Gastroesophageal sphincter (tissue), 4 donors: Measurements from ENCODE around the gene POLH. TPM values are rescaled to one million over a fixed set of nuclear protein-coding genes. Genes with fewer than 3 reads are reported as not detected.

Experiments used
- ATAC-seq: fragments of 150-250 bp; one replicate; pipeline ENCODE4 v1.9.1; 2016; ENCODE audit warnings: mild to moderate bottlenecking, moderate library complexity
- H3K27ac ChIP-seq, 4 donors: fragments of 200-600 bp; sonication (generic) in 3 of 4; 1 replicate in 3 of 4; 2 replicates in 1 of 4; pipeline ENCODE4 v1.5.1; 2016 to 2019
- H3K27me3 ChIP-seq: fragments of 200-600 bp; sonication (generic); one replicate; pipeline ENCODE4 v1.5.1; 2019
- H3K36me3 ChIP-seq, 2 donors: fragments of 200-600 bp; sonication (generic); one replicate each; pipeline ENCODE4 v1.5.1; 2019; ENCODE audit warnings: control low read depth in 1 of 2
- H3K4me1 ChIP-seq, 3 donors: fragments of 200-600 bp; sonication (generic); 1 replicate in 2 of 3; 2 replicates in 1 of 3; pipeline ENCODE4 v1.5.1; 2016 to 2019; ENCODE audit warnings: control low read depth in 2 of 3
- H3K4me3 ChIP-seq, 2 donors: fragments of 200-600 bp; sonication (generic); one replicate each; pipeline ENCODE4 v1.5.1; 2019; ENCODE audit warnings: mild to moderate bottlenecking in 1 of 2, moderate library complexity in 1 of 2
- H3K9me3 ChIP-seq, 3 donors: fragments of 200-600 bp; sonication (generic); one replicate each; pipeline ENCODE4 v1.5.1; 2017 to 2019; ENCODE audit warnings: control low read depth in 2 of 3
- CTCF ChIP-seq, 4 experiments: fragments of 200-600 bp in 2 of 4; fragments of 450-650 bp in 2 of 4; sonication (generic) in 1 of 4; IDR thresholded peaks; one replicate each; pipeline ENCODE4 v1.5.1; 2017 to 2019; ENCODE audit warnings: antibody characterized with exemption in 4 of 4, mild to moderate bottlenecking in 2 of 4, moderate library complexity in 2 of 4
- EP300 ChIP-seq: sonication (generic); formaldehyde crosslinking; IDR thresholded peaks from one replicate; pipeline ENCODE4 v1.6.1; 2017; ENCODE audit warnings: antibody characterized with exemption, mild to moderate bottlenecking
- POLR2A ChIP-seq, 2 donors: fragments of 450-650 bp; IDR thresholded peaks; one replicate each; pipeline ENCODE4 v1.6.1; 2017; ENCODE audit warnings: antibody characterized with exemption in 2 of 2, mild to moderate bottlenecking in 2 of 2, moderate library complexity in 1 of 2
- POLR2AphosphoS5 ChIP-seq: sonication (generic); formaldehyde crosslinking; IDR thresholded peaks from one replicate; pipeline ENCODE4 v1.6.1; 2017; ENCODE audit warnings: antibody characterized with exemption
- WGBS, 2 donors: methylation state at CpG; one replicate each; pipeline ENCODE4 v1.1.5; 2018; ENCODE audit warnings: low coverage in 1 of 2; 5-methylcytosine and 5-hydroxymethylcytosine counted together
- total RNA-seq, 4 donors: library from RNA; depleted of rRNA; stranded (reverse); fragments of >200 nt; gene quantifications; one replicate each; pipeline ENCODE4 v1.1.0, GENCODE V29; 2016

Gene POLH
- total RNA-seq, 4 donors from 2014 or later = 4.8 to 10.6 (median 7.9) TPM

- no peak overlapping the region for H3K4me3 ChIP-seq
- H3K27ac ChIP-seq = no peak overlapping the region
- WGBS, 2 donors = 71% methylated on average over 1 of the region's 10 CpGs; no CpG with 5 or more reads in 1 of the 2 donors
- TF ChIP-seq CTCF (IDR thresholded peaks at IDR 0.05) (no peak), POLR2A (IDR thresholded peaks at IDR 0.05) (no peak), EP300 (no peak)
- H3K27me3 ChIP-seq = no peaks in the 10 kb centered on the region
- peaks cover 0 to 80% of the 10 kb centered on the region in 2 donors for H3K36me3 ChIP-seq
- ATAC-seq = no peak
- H3K4me1 ChIP-seq = peaks cover 0 to 23% (median 7%) of the 10 kb centered on the region in 3 donors
- H3K9me3 ChIP-seq = no peaks in the 10 kb centered on the region
Measured at GRCh38 chr6:43622541-43622940, 46.6 kb downstream of the POLH start.

GRCh38 chr6:43623880-43624785 lies 48.1 kb downstream of the POLH start:
- TF ChIP-seq CTCF (IDR thresholded peaks at IDR 0.05) (no peak), EP300 (no peak), POLR2AphosphoS5 (no peak), POLR2A (IDR thresholded peaks at IDR 0.05) (no peak)
- Histone ChIP-seq H3K9me3 (no peaks in the 10 kb centered on the region), H3K36me3 (peaks cover 0 to 69% of the 10 kb centered on the region in 2 donors), H3K27ac (no peak overlapping the region), H3K4me1 (peaks cover 0 to 34% (median 9%) of the 10 kb centered on the region in 3 donors), H3K4me3 (no peak overlapping the region), H3K27me3 (no peaks in the 10 kb centered on the region)
- WGBS, 2 donors = 80% methylated on average over 1 of the region's 12 CpGs; no CpG with 5 or more reads in 1 of the 2 donors
- ATAC-seq = no peak

- no peak overlapping the region for H3K4me3 ChIP-seq
- 77% methylated on average over 2 of the region's 7 CpGs; no CpG with 5 or more reads in 1 of the 2 donors for WGBS, 2 donors
- TF ChIP-seq POLR2A (IDR thresholded peaks at IDR 0.05) (no peak), CTCF (IDR thresholded peaks at IDR 0.05) (no peak), POLR2AphosphoS5 (no peak), EP300 (no peak)
Measured at GRCh38 chr6:43624786-43625288, 48.9 kb downstream of the POLH start.

GRCh38 chr6:43625393-43625992 lies 49.5 kb downstream of the POLH start:
- Histone ChIP-seq H3K4me1 (peaks cover 0 to 39% (median 11%) of the 10 kb centered on the region in 3 donors), H3K4me3 (no peak overlapping the region), H3K36me3 (peaks cover 0 to 57% of the 10 kb centered on the region in 2 donors), H3K9me3 (no peaks in the 10 kb centered on the region), H3K27ac (no peak overlapping the region), H3K27me3 (no peaks in the 10 kb centered on the region)
- 96 to 100% methylated on average over 1 to 8 of the region's 16 CpGs for WGBS, 2 donors
- no peak for TF ChIP-seq POLR2A (IDR thresholded peaks at IDR 0.05)
- TF ChIP-seq EP300 = no peak
- no peak for TF ChIP-seq POLR2AphosphoS5
- no peak for TF ChIP-seq CTCF (IDR thresholded peaks at IDR 0.05)
- no peak for ATAC-seq

More at GRCh38 chr6:43624786-43625288, 48.9 kb downstream of the POLH start:
- Histone ChIP-seq H3K27me3 (no peaks in the 10 kb centered on the region), H3K9me3 (no peaks in the 10 kb centered on the region), H3K4me1 (peaks cover 0 to 34% (median 9%) of the 10 kb centered on the region in 3 donors), H3K27ac (no peak overlapping the region), H3K36me3 (peaks cover 0 to 64% of the 10 kb centered on the region in 2 donors)
- ATAC-seq = no peak
